ENCODE results near the gene ADGRV1. TPM values are rescaled to one million over a fixed set of nuclear protein-coding genes. Genes with fewer than 3 reads are reported as not detected.

The ADGRV1 gene
- total and polyA plus RNA-seq, 2 experiments from 2014 or later = 15.5 to 19.6 TPM

DNA sequence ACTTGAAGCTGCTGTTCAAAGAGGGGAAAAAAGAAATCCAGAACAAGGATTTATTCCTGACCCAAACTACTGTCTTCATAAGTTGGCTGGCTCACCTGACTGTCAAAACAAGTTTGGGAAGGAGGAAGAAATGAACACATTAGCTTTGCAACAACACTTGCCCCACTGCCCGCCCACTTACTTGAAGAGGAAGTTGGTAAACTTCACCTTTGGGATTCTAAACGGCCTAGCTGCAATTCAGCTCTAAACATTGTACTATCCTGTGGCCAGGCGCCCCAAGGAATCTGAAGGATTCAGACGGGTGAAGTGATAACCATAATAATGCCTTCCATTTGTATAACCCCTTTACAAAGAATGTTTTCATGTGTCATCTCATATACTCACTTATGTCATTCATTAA is 625.1 kb downstream of the ADGRV1 start:
- TF ChIP-seq, protein P1, sequence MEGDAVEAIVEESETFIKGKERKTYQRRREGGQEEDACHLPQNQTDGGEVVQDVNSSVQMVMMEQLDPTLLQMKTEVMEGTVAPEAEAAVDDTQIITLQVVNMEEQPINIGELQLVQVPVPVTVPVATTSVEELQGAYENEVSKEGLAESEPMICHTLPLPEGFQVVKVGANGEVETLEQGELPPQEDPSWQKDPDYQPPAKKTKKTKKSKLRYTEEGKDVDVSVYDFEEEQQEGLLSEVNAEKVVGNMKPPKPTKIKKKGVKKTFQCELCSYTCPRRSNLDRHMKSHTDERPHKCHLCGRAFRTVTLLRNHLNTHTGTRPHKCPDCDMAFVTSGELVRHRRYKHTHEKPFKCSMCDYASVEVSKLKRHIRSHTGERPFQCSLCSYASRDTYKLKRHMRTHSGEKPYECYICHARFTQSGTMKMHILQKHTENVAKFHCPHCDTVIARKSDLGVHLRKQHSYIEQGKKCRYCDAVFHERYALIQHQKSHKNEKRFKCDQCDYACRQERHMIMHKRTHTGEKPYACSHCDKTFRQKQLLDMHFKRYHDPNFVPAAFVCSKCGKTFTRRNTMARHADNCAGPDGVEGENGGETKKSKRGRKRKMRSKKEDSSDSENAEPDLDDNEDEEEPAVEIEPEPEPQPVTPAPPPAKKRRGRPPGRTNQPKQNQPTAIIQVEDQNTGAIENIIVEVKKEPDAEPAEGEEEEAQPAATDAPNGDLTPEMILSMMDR (IDR thresholded peaks at IDR 0.05; ENCODE audit: low read depth, low read length) = no peak
- H3K27ac ChIP-seq = no peak overlapping the region
- no peaks in the 10 kb centered on the region for H3K4me1 ChIP-seq (ENCODE audit: low read depth)
- no peaks in the 10 kb centered on the region for H3K9me3 ChIP-seq (ENCODE audit: low read depth)
- DNase-seq (ENCODE audit: low read depth in 1 of 2, low spot score in 1 of 2) = no peak
- no peaks in the 10 kb centered on the region for H3K27me3 ChIP-seq
- H3K36me3 ChIP-seq = no peaks in the 10 kb centered on the region
- no peak overlapping the region for H3K4me3 ChIP-seq

GRCh38 chr5:91186101-91186500 is 627.5 kb downstream of the ADGRV1 start:
- H3K27ac ChIP-seq = no peak overlapping the region
- H3K27me3 ChIP-seq = no peaks in the 10 kb centered on the region
- no peak for DNase-seq (ENCODE audit: low read depth in 1 of 2, low spot score in 1 of 2)
- TF ChIP-seq, protein P1 (IDR thresholded peaks at IDR 0.05; ENCODE audit: low read depth, low read length) = no peak
- H3K4me1 ChIP-seq (ENCODE audit: low read depth) = no peaks in the 10 kb centered on the region
- H3K9me3 ChIP-seq (ENCODE audit: low read depth) = no peaks in the 10 kb centered on the region
- no peaks in the 10 kb centered on the region for H3K36me3 ChIP-seq
- no peak overlapping the region for H3K4me3 ChIP-seq

DNA sequence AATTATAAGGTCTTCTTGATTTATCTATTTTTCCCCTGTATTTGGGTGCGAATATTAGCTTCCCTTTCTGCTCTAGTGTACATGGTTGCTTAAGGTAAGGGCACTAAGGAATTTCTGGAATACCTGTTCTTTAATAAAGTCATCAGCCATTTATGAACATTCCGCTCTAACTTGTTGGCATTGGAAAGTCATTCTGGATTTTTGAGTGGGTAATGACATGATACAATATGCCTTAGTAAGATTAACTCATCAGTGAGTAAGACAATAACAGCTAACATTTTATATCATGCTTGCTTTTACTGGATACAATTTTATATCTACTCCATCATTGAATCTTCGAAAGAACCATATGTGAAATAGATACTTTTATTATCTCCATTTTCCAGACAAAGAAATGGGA is 628.4 kb downstream of the ADGRV1 start:
- H3K27ac ChIP-seq = no peak overlapping the region
- no peaks in the 10 kb centered on the region for H3K27me3 ChIP-seq
- TF ChIP-seq, protein P1 (IDR thresholded peaks at IDR 0.05; ENCODE audit: low read depth, low read length) = no peak

DNA sequence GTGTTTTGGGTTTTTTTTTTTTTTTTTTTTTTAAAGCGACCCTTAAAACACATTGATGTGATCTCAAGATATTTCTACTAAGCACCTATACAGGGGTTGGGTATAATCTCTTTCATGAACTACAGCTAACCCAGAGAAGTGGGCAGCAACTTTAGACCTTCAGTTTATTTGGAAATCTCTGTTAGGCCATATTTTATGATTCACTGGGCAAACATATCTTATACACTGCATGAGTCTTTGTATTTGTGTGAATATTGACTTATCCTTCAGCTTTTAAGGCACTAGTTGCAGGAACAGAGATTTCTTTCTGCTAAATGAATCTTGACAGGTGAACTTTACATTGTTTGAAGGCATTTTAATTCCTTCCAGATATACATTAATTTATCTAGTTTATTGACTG is 630.2 kb downstream of the ADGRV1 start:
- no peaks in the 10 kb centered on the region for H3K36me3 ChIP-seq
- no peak for DNase-seq (ENCODE audit: low read depth in 1 of 2, low spot score in 1 of 2)
- H3K27me3 ChIP-seq = no peaks in the 10 kb centered on the region
- H3K9me3 ChIP-seq (ENCODE audit: low read depth) = no peaks in the 10 kb centered on the region
- no peak overlapping the region for H3K27ac ChIP-seq
- TF ChIP-seq, protein P1 (IDR thresholded peaks at IDR 0.05; ENCODE audit: low read depth, low read length) = no peak
- H3K4me1 ChIP-seq (ENCODE audit: low read depth) = no peaks in the 10 kb centered on the region
- H3K4me3 ChIP-seq = no peak overlapping the region

More for the DNA sequence above, 628.4 kb downstream of the ADGRV1 start:
- Histone ChIP-seq H3K4me3 (no peak overlapping the region), H3K4me1 (ENCODE audit: low read depth) (no peaks in the 10 kb centered on the region), H3K36me3 (no peaks in the 10 kb centered on the region), H3K9me3 (ENCODE audit: low read depth) (no peaks in the 10 kb centered on the region)
- DNase-seq (ENCODE audit: low read depth in 1 of 2, low spot score in 1 of 2) = no peak

DNA sequence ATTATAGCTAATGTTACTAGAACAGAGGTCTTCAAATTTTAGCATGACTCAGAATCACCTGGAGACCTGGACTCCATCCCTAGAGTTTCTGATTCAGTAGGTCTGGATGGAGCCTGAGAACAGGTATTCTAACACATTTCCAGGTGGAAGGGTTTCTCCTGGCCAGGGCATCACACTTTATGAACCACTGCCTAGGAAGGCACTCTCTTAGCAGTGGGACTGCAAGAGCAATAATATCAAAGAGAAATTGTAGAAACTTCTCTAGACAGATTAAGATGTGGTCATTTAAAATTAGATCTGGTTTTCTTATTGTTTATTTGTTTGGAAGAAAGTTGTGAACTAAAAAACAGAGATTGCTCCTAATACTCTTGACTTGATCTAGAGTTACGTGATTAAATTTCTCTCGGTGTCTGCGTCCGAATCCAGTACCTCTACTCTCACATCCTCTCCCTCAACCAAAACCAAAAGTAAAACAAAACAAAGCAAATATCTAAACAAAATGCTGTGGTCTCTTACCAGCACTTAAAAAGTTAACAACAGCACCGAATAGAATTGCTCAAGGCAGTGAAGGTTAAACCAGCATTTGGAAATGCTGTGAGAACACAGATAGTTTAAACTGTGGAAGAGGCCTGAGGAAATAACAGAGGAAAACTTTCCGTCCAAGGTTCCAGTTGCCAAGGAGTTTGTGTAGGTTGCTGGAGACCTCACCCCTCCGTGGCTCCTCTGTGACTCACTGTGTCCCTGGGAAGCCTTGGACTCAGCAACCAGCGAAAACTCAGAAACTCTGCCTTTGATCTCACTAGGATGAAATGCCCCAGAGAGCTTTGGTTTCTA is 631.1 kb downstream of the ADGRV1 start:
- no peak overlapping the region for H3K27ac ChIP-seq
- H3K4me3 ChIP-seq = no peak overlapping the region
- peak in 1 of 2 donors; percentile 88 for DNase-seq (ENCODE audit: low read depth in 1 of 2, low spot score in 1 of 2)
- H3K4me1 ChIP-seq (ENCODE audit: low read depth) = no peaks in the 10 kb centered on the region
- TF ChIP-seq, protein P1 (IDR thresholded peaks at IDR 0.05; ENCODE audit: low read depth, low read length) = no peak
- H3K27me3 ChIP-seq = no peaks in the 10 kb centered on the region
- H3K36me3 ChIP-seq = no peaks in the 10 kb centered on the region
- no peaks in the 10 kb centered on the region for H3K9me3 ChIP-seq (ENCODE audit: low read depth)
